Activated naive CD4-positive, alpha-beta T cell treated with anti-CD3 and anti-CD28 coated beads for 36 hours (primary cell): ENCODE results near the gene HACE1. TPM values are rescaled to one million over a fixed set of nuclear protein-coding genes. Genes with fewer than 3 reads are reported as not detected.
"Not testable (repeated sequence)": the region's sequence is repeated elsewhere in the genome, so short reads cannot be mapped to it uniquely, and the experiment has no call there.

Experiments
- CTCF ChIA-PET: fragments of 350-600 bp; sonication (Branson Sonifier 250); formaldehyde crosslinking; loops from one replicate; lab custom pipeline; 2021; ENCODE audit warnings: antibody characterized with exemption; lab: Charles Lee
- DNase-seq: peaks from one replicate; pipeline ENCODE4 v3.0.0-alpha.2; 2020
- H3K27ac Mint-ChIP-seq: one replicate; pipeline ENCODE4 v1.8.0; 2021; ENCODE audit warnings: mild to moderate bottlenecking, mixed read lengths
- H3K27me3 Mint-ChIP-seq: one replicate; pipeline ENCODE4 v1.8.0; 2021; ENCODE audit warnings: low read depth, mixed read lengths
- H3K36me3 Mint-ChIP-seq: one replicate; pipeline ENCODE4 v1.8.0; 2021; ENCODE audit warnings: low read depth, mixed read lengths
- H3K4me1 Mint-ChIP-seq: one replicate; pipeline ENCODE4 v1.8.0; 2021; ENCODE audit warnings: low read depth, mixed read lengths
- H3K4me3 Mint-ChIP-seq: one replicate; pipeline ENCODE4 v1.8.0; 2021; ENCODE audit warnings: mild to moderate bottlenecking, moderate library complexity, mixed read lengths
- H3K9me3 Mint-ChIP-seq: one replicate; pipeline ENCODE4 v1.8.0; 2021; ENCODE audit warnings: mixed read lengths
- intact Hi-C: fragments of 100-400 bp; cut with micrococcal nuclease; formaldehyde crosslinking; loops from one replicate; pipeline ENCODE4 v1.15.1; 2023
- total RNA-seq, 2 experiments: library from RNA; stranded (reverse); gene quantifications; one replicate each; pipeline ENCODE4 v1.2.3, GENCODE V29; 2021

HACE1 gene
- total RNA-seq, 2 experiments from 2014 or later: 11.7 to 12.6 TPM

DNA sequence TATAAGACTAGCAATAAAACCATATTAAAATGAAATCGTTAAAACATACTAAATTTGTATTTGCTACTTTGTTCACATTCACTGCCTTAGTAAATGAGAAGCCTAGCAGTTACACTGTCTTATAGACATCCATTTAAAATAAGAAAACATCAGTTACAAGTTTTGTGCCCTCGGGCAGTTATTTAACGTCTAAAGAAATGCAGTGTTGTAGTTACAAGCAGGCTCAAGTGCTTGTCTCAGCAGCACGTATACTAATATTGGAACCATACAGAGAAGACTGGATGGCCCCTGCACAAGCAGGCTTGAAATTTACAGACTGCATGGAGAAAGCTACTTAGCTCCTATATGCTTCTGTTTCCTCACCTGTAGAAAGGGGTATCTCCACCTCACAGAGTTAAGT, 93.1 kb downstream of the HACE1 start:
- intact Hi-C loops: no loop called here
- Mint-ChIP-seq H3K4me1 (no peaks in the 10 kb centered on the region), H3K4me3 (no peak overlapping the region), H3K9me3 (peaks cover 3% of the 10 kb centered on the region), H3K27me3 (no peaks in the 10 kb centered on the region), H3K36me3 (peaks cover 14% of the 10 kb centered on the region), H3K27ac (no peak overlapping the region)
- DNase-seq: no peak
- CTCF ChIA-PET: interaction anchor here (1.0 to 1.3 kb wide), 2 partner anchors 10 to 84 kb away, joined by 3 read pairs; no protein-coding TSS in a partner anchor

DNA sequence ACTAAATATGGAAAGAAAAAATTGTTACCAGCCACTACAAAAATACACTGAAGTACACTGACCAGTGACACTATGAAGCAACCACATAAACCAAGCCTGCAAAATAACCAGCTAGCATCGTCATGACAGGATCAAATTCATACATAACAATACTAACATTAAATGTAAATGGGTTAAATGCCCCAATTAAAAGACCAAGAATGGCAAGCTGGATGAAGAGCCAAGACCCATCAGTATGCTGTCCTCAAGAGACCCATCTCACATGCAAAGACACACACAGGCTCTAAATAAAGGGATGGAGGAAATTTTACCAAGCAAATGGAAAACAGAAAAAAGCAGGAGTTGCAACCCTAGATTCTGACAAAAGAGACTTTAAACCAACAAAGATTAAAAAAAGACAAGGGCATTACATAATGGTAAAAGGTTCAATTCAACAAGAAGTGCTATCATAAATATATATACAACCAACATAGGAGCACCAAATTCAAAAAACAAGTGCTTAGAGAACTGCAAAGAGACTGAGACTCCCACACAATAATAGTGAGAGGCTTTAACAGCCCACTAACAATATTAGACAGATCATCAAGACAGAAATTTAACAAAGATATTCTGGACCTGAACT, 104.8 kb downstream of the HACE1 start:
- no peak for DNase-seq
- peaks cover 37% of the 10 kb centered on the region for H3K9me3 Mint-ChIP-seq
- H3K4me3 Mint-ChIP-seq: no peak overlapping the region
- intact Hi-C loops: no loop called here
- peaks cover 67% of the 10 kb centered on the region for H3K36me3 Mint-ChIP-seq
- no peaks in the 10 kb centered on the region for H3K4me1 Mint-ChIP-seq
- no peaks in the 10 kb centered on the region for H3K27me3 Mint-ChIP-seq
- no peak overlapping the region for H3K27ac Mint-ChIP-seq
- CTCF ChIA-PET: no interaction called here

- Mint-ChIP-seq H3K4me3 (no peak overlapping the region), H3K27ac (no peak overlapping the region), H3K4me1 (no peaks in the 10 kb centered on the region), H3K27me3 (no peaks in the 10 kb centered on the region), H3K9me3 (peaks cover 32% of the 10 kb centered on the region), H3K36me3 (peaks cover 52% of the 10 kb centered on the region)
- no peak for DNase-seq
- CTCF ChIA-PET: interaction anchor here (0.7 kb wide), 1 partner anchor 70 kb away, joined by 4 read pairs; no protein-coding TSS in a partner anchor
- intact Hi-C loops: no loop called here
Observed at GRCh38 chr6:104753251-104753650, 106.5 kb downstream of the HACE1 start.

DNA sequence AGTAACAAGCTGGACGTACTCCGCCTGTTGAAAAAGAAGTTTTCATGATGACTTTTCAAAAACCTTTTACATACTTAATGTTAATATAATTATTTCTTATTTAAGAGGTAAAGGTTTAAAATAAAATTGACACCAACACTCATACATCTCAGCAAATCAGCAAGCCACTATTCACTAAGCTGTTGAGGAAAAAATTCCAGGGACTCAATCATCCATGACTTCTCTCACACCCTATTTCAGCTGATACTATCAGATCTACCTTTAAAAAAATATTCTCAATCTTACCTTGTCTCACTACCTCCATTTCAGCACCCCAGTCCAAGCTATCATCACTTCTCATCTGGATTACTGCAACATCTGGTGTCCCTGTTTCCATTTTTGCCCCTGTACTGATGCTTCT, 109.3 kb downstream of the HACE1 start:
- Mint-ChIP-seq H3K36me3 (peaks cover 30% of the 10 kb centered on the region), H3K27me3 (no peaks in the 10 kb centered on the region), H3K4me3 (no peak overlapping the region), H3K4me1 (no peaks in the 10 kb centered on the region), H3K9me3 (peaks cover 15% of the 10 kb centered on the region), H3K27ac (no peak overlapping the region)
- CTCF ChIA-PET: interaction anchor here (0.7 to 1.2 kb wide), 2 partner anchors 23 to 68 kb away, joined by 3 to 4 read pairs; no protein-coding TSS in a partner anchor
- DNase-seq: no peak
- intact Hi-C loops: no loop called here

DNA sequence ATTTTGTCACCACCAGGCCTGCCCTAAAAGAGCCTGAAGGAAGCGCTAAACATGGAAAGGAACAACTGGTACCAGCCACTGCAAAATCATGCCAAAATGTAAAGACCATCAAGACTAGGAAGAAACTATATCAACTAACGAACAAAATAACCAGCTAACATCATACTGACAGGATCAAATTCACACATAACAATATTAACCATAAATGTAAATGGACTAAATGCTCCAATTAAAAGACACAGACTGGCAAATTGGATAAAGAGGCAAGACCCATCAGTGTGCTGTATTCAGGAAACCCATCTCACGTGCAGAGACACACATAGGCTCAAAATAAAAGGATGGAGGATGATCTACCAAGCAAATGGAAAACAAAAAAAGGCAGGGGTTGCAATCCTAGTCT, 120.6 kb downstream of the HACE1 start:
- H3K9me3 Mint-ChIP-seq, H3K27ac Mint-ChIP-seq, H3K4me3 Mint-ChIP-seq, H3K4me1 Mint-ChIP-seq, CTCF ChIA-PET, DNase-seq, intact Hi-C loops, H3K27me3 Mint-ChIP-seq: not testable (repeated sequence)
- H3K36me3 Mint-ChIP-seq: peaks cover 13% of the 10 kb centered on the region

DNA sequence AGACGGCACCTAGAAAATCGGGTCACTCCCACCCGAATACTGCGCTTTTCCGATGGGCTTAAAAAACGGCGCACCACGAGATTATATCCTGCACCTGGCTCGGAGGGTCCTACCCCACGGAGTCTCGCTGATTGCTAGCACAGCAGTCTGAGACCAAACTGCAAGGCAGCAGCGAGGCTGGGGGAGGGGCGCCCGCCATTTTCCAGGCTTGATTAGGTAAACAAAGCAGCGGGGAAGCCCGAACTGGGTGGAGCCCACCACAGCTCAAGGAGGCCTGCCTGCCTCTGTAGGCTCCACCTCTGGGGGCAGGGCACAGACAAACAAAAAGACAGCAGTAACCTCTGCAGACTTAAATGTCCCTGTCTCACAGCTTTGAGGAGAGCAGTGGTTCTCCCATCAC, 122.2 kb downstream of the HACE1 start:
- H3K4me1 Mint-ChIP-seq, H3K4me3 Mint-ChIP-seq, DNase-seq, intact Hi-C loops, H3K27me3 Mint-ChIP-seq, H3K9me3 Mint-ChIP-seq, H3K27ac Mint-ChIP-seq: not testable (repeated sequence)
- CTCF ChIA-PET: interaction anchor here (0.6 kb wide), 1 partner anchor 1411 kb away, joined by 4 read pairs; no protein-coding TSS in a partner anchor
- H3K36me3 Mint-ChIP-seq: peaks cover 11% of the 10 kb centered on the region

DNA sequence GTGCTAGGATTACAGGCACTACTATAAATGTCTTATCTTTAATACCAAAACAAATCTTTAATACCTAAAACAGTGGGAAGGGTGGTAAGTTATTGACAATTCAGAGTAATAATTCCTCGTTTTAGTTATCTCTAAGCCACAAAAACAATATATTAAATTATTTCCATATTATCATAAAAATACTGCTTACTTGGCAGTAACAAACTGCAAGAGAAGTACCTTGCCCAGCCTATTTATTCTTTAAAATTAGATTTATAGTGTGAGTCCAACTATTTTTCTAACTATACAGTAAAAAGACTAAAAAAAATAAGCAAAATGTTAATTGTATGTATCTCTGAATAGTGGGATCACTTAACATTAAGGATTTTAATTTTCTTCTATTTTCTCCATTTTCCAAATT, 123.2 kb downstream of the HACE1 start:
- H3K4me3 Mint-ChIP-seq: no peak overlapping the region
- CTCF ChIA-PET: no interaction called here
- peaks cover 1% of the 10 kb centered on the region for H3K9me3 Mint-ChIP-seq
- intact Hi-C loops: no loop called here
- DNase-seq: no peak
- peaks cover 15% of the 10 kb centered on the region for H3K36me3 Mint-ChIP-seq
- H3K27me3 Mint-ChIP-seq: no peaks in the 10 kb centered on the region
- no peaks in the 10 kb centered on the region for H3K4me1 Mint-ChIP-seq
- H3K27ac Mint-ChIP-seq: no peak overlapping the region

DNA sequence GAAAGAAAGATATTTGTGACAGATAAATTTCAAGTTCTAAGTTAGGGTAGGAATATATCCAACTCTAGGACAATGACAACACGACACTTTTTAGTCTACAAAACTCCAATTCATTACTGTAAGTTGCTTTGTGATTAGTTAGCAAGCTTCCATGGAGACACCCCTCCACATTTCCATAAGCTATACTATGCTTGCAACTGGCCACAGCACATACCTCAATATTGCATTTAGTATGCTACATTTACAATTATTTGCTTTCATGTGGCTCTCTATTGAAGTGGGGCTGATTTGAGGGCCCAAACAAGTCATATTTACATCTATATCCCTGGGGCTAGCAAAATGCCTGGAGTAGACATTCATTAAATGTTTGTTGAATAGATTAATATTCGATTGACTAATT, 129.3 kb downstream of the HACE1 start:
- intact Hi-C loops: no loop called here
- H3K27me3 Mint-ChIP-seq: no peaks in the 10 kb centered on the region
- DNase-seq: no peak
- no peaks in the 10 kb centered on the region for H3K9me3 Mint-ChIP-seq
- peaks cover 14% of the 10 kb centered on the region for H3K36me3 Mint-ChIP-seq
- CTCF ChIA-PET: no interaction called here
- H3K27ac Mint-ChIP-seq: no peak overlapping the region
- H3K4me3 Mint-ChIP-seq: no peak overlapping the region
- H3K4me1 Mint-ChIP-seq: no peaks in the 10 kb centered on the region

- H3K27me3 Mint-ChIP-seq: no peaks in the 10 kb centered on the region
- H3K36me3 Mint-ChIP-seq: peaks cover 12% of the 10 kb centered on the region
- CTCF ChIA-PET: no interaction called here
- no peak for DNase-seq
- no peak overlapping the region for H3K27ac Mint-ChIP-seq
- no peaks in the 10 kb centered on the region for H3K9me3 Mint-ChIP-seq
- H3K4me1 Mint-ChIP-seq: no peaks in the 10 kb centered on the region
- no peak overlapping the region for H3K4me3 Mint-ChIP-seq
- intact Hi-C loops: no loop called here
Observed at GRCh38 chr6:104729433-104729832, 130.3 kb downstream of the HACE1 start.

DNA sequence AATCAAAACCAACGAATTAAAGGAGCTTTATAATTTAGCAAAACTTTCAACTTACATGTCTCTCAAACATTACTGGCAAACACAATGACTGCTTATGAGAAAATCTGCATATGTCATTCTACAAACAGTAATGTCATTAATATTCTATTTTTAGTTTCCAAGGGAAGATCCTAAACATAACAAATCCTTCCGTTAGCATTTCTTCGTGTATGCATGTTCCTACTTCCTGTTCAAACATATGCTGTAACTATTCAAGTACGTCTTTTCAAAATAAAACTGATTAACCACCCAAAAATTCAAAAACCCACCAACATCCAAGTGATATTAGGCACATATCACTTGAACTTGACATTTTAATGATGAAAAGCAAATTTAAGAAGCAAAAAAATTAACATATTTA, 131.3 kb downstream of the HACE1 start:
- Mint-ChIP-seq H3K27ac (no peak overlapping the region), H3K27me3 (no peaks in the 10 kb centered on the region), H3K36me3 (peaks cover 12% of the 10 kb centered on the region), H3K4me3 (no peak overlapping the region), H3K9me3 (no peaks in the 10 kb centered on the region), H3K4me1 (no peaks in the 10 kb centered on the region)
- CTCF ChIA-PET: interaction anchor here (1.2 kb wide), 1 partner anchor 47 kb away, joined by 4 read pairs; no protein-coding TSS in a partner anchor
- intact Hi-C loops: no loop called here
- DNase-seq: no peak

GRCh38 chr6:104718672-104719071, 141.0 kb downstream of the HACE1 start:
- Mint-ChIP-seq H3K36me3 (no peaks in the 10 kb centered on the region), H3K27ac (no peak overlapping the region), H3K4me1 (no peaks in the 10 kb centered on the region), H3K27me3 (no peaks in the 10 kb centered on the region), H3K9me3 (no peaks in the 10 kb centered on the region), H3K4me3 (no peak overlapping the region)
- DNase-seq: no peak
- CTCF ChIA-PET: no interaction called here
- intact Hi-C loops: no loop called here

DNA sequence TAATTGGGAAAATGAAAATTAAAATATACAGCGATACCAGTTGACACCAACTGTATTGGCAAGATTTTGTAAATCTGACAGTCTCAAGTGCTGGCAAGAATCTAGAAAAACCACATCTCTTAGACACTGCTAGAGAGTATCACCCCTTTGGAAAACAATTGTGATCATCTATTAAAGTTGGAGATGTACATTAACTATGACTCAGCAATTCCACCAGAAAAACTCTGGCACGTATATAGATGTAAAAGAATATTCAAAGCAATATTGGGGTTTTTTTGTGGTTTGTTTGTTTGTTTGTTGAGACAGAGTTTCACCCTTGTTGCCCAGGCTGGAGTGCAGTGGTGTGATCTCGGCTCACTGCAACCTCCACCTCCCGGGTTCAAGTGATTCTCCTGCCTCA, 142.9 kb downstream of the HACE1 start:
- intact Hi-C loops: no loop called here
- no peak for DNase-seq
- no peaks in the 10 kb centered on the region for H3K27me3 Mint-ChIP-seq
- H3K27ac Mint-ChIP-seq: no peak overlapping the region
- H3K36me3 Mint-ChIP-seq: no peaks in the 10 kb centered on the region
- CTCF ChIA-PET: no interaction called here
- H3K4me3 Mint-ChIP-seq: no peak overlapping the region
- H3K4me1 Mint-ChIP-seq: no peaks in the 10 kb centered on the region
- no peaks in the 10 kb centered on the region for H3K9me3 Mint-ChIP-seq

DNA sequence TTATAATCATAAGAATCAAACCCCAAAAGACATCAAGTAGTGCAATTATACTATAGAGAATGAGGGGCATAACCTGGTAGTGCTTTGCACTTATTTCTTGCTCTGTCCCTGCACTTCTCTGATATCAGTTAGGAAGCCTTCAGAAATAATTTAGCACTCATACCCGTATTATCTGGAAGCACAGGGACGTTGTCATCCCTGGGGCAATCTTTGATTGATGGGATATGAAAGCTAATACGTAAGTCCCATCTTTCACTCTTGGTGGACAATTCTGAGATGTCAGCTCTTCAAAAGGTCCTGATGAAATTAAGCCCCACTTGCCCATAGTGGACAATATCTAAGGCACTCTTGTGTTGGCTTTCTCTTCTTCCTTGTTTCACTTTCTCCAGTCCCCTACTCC, 144.9 kb downstream of the HACE1 start:
- Mint-ChIP-seq H3K4me3 (no peak overlapping the region), H3K27ac (no peak overlapping the region), H3K9me3 (no peaks in the 10 kb centered on the region), H3K36me3 (no peaks in the 10 kb centered on the region), H3K27me3 (no peaks in the 10 kb centered on the region), H3K4me1 (no peaks in the 10 kb centered on the region)
- no peak for DNase-seq
- intact Hi-C loops: no loop called here
- CTCF ChIA-PET: no interaction called here
